ENCODE measurements around the gene TFPT.

The TFPT gene

DNA sequence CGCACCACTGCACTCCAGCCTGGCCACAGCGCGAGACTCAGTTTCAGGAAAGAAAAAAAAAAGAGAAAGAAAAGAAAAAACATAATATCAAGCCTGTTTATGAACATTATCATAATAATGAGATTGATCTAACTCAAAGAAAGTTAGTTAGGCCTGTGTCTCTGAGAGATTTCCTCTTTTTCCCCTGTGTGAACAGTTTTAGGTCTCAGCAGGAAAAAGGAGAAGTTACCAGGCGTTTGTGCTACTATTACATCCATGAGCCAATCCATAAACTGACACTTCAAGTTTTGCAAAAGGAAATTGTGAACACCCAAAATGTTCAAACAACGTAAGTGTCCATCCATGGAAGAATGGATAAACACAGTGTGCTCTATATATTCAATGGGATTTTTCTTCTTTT, 38.1 kb downstream of the TFPT start:
- no peak for DNase-seq (ENCODE audit: low spot score)

DNA sequence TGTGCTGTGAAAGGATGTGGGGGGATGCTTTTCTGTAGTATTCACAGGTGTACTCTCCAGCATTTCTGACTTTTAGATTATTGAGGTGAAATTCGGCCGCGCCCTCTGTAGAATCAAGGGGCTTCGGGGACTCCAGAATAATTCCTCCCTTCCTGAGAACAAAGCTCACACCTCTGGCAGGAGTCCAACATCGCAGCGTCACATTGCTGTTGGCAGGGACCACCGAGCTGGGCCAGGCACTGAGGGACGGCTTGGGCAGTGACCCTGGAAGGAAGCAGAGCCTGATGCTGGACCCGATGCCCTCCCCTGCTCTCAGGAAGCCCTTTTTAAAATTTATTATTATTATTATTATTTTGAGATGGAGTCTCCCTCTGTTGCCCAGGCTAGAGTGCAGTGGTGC, 40.6 kb downstream of the TFPT start:
- no peak for DNase-seq (ENCODE audit: low spot score)

DNA sequence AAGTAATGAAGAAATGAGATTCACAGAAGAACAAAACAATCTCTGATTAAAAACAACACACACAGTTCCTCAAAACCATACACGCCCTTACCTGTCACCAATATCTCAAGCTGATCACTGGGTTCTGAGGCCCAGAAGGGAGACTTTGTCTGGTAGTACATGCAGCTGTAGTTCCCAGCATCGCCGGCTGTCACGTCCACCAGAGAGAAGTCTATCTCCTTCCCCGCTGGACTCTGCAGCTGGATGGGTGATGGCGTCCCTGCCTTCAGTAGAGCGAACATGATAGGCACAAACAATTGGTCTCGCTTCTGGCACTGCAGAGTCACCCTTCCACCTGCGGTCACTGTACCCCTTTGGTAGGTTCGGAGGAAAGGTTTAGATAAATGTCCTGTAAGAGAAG, 41.6 kb downstream of the TFPT start:
- no peak for DNase-seq (ENCODE audit: low spot score)

DNA sequence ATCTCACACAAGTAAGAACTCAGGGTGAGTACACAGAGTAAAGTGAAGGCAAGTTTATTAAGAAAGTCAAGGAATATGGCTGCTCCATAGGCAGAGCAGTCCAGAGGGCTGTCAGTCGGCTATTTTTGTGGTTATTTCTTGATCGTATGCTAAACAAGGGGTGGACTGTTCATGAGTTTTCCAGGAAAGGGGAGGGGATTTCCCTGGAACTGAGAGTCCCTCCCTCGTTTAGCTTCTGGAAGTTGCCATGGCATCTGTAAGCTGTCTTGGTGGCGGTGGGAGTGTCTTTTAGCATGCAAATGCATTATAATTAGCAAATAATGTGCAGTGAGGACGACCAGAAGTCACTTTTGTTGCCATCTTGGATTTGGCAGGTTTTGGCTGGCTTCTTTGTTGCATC, 46.0 kb downstream of the TFPT start:
- no peak for DNase-seq (ENCODE audit: low spot score)

DNA sequence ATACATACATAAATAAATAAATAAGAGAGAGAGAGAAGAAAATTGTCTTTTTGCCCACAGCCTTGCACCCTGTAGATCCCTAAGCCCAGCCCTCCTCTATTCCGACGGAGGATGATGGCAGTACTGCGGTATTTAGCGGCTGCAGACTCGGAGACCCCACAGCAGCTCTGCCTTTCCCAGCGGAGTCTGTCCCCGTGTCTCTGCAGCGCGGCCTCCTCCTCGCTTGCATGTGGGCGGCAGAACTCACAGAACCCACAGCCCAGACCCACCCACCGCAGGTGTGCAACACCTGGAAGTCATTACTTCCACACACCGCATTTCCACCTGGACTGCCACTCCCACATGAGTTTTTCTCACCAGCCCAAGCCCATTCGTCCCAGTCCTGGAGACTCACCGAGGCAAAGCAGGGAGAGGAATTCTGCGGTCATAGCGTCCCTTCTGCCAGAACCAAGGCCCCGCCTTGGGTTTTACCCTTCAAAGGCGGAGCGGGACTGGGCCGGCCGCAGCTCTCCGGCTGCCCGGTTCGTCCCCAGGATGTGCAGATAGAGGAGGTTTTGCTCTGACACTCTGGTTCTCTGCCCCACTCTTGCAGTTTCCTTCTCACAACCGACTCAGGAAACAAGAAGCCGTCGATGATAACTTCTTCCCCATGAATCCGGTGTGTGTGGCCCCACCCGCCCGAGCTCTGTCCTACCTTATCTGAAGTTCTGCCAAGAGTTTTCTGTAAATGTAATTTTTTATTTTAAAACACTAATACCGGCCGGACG, 51.9 kb downstream of the TFPT start, which contains the start of gene VSTM1:
TSS of gene VSTM1 (minus strand) at position 548 of the 767 bp plus-strand sequence. CDS start at position 428, 120 bp downstream.
- no peak for DNase-seq (ENCODE audit: low spot score)

DNA sequence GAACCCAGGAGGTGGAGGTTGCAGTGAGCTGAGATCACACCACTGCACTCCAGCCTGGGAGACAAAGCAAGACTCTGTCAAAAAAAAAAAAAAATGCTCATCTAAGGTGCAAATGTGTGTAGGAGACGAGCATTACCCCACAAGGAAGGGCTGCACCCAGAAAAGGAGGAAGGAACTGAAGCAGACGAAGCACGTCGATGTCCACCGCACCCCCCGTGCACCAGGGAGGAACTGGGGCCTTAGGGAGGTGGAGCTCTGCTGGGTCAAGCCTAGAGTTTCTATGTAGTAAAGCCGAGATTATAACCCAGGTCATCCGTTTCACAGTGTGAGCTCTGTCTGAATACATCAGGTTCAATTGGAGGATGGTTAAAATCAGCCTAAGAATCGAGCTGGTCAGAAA, 52.8 kb downstream of the TFPT start:
- DNase-seq (ENCODE audit: low spot score), result no peak
